ENCODE measurements around the gene EBI3.
A peak's percentile ranks its signal among the peaks of the same experiment; 100 is the strongest.
"Not testable (repeated sequence)": the region's sequence is repeated elsewhere in the genome, so short reads cannot be mapped to it uniquely, and the experiment has no call there.

The EBI3 gene

DNA sequence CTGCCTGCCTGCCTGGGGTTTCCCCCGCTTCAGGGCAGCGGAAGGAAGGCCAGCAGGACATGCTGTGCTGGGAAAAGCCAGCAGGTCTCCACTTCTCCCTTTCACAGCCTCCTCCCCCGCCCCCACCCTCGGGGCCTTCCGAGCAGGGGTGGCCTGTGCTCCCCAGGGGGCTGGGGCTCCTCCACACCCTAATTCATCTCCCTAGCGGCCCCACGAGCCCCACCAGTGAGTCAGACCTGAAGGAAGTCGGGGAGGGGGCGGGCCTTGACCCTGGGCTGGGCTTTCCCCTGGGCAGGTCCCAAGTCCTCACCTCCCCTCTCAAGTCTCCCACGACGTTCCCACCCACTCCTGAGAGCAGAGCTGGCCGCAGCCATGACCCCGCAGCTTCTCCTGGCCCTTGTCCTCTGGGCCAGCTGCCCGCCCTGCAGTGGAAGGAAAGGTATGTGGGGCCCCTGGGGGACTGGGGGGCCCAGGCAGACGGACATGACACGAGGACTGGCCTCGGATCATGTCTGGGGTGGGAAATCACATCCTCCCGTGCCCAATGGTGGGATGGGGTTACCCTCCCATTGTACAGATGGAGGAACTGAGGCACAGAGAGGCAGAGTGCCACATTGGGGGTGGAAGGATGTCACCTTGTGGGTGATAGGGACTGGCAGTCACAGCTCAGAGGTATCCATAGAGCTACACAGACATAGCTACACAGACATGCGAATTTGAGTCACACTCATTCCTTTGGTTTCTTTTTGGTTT, at the start of gene EBI3:
Gene EBI3, plus strand, starts transcription at position 345 of the 753 bp plus-strand sequence. Its CDS starts 28 bp downstream, at position 373.
- DNase-seq: peak; percentile 21

DNA sequence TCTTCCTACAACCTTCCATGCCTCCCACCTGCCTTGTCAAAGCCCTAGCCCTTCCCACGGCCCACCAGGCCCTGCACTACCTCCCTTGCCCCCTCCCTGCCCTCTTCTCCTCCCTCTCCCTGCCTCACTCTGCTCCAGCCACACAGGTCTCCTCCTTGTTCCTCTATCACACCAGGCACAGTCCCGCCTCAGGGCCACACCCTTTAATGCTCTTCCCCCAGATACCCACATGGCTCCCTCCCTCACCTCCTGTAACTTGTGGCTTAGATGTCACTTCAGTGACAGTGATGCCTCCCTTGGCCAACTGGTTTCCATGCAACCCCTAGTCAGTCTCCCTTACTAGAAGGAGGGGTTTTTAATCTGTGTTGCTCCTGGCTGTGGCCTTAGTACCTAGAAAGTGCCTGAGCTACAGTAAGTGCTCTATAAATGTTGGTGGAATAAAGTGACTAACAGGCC, 48.2 kb upstream of the EBI3 start:
- no peak for DNase-seq

DNA sequence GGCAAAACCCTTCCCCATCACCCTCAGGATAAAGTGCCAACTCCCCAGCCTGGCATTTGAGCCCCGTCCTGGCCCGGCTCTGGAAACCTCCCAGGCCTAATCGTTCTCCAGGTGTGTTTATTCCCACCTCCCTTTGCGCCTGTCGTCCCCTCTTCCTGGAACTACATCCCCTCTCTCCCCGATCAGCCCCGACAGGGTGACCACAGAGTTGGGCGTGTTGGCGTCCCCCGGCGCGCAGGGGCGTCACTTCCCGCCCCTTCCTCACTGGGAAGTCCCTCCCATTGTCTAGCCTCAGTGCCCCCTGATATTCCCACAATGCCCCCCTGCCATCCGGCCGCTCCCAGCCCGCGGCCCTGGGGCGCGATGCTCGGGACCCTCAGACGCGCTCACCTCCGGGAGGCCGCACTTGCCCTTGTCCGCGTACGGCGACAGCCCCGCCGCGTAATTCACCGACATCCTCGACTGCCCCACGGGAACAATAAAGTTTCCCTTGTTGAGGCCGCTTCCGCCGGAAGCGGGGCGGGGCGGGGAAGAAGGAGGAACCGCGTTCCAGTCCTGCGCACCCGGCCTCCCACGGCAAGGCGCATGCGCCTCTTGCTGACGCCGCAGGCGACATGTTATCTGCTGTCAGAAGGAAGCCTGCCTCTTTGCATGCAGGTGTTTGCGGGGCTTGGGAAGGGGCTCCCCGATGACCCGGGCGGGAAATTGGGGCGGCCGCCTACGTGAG, 47.1 kb upstream of the EBI3 start, which contains the start of the genes ANKRD24 and SIRT6:
Gene ANKRD24, plus strand, starts transcription at position 606 of the 727 bp plus-strand sequence. CDS start 3,737 bp downstream, outside the sequence.
Gene SIRT6, minus strand, starts transcription at position 480 of the 727 bp plus-strand sequence. Its CDS starts 24 bp downstream, at position 456.
- DNase-seq: peak; percentile 97

DNA sequence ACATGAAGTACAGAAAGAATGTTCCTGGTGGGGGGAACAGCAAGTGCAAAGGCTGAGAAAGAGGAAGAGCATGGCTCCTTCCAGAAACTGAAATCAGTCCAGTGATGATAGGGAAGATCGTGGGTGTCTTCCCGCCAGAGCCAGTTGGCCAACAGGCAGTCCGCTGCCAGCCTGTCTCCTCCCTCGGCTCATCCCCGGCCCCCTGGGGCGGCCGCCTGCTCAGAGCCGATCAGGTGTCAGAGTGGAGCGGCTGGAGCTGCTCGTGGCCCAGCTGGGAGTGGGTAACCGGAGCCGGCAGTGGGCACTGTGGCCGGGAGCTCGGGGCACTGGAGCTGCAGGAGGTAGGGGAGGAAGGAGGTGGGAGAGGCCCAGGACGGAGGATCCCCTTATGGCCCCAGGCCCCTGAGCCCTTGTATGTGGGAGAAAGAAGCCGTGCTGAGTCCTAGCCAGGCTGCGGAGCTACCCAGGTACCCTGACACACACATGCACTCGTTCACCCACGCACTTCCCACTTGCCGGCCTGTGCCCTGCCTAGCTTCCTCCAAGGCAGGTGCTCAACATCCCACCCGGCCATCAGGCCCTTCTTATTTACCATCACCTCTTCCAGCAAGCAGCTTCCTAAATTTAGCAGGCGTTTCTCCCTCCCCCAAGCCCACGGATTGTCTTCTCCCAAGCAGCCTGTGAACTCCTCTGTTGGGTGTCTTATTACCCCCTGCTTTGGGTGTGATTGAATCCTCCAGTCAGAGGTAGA, 45.2 kb upstream of the EBI3 start:
- no peak for DNase-seq

DNA sequence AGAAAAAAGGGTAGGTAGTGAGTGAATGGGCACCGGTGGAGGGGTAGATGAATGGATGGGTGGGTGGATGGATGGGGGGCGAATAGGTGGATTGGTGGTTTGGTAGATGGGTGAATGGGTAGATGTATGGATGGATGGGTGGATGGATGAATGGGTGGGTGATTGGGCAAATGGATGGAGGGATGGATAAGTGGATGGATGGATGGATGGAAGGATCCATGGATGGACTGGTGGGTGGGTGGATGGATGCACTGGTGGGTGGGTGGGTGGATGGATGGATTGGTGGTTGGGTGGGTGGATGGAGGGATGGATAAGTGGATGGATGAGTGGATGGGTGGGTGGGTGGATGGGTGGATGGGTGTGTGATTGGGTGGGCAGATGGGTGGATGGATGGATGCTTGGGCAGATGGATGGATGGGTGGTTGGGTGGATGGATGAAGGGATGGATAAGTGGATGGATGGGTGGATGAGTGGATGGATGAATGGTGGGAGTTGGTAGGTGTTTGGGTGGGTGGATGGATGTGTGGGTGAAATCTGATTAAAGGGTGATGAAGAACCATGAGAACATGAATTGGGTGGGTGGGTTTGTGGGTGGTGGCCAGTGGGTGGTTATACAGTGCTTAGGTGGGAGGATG, 44.5 kb upstream of the EBI3 start:
- DNase-seq: no peak

DNA sequence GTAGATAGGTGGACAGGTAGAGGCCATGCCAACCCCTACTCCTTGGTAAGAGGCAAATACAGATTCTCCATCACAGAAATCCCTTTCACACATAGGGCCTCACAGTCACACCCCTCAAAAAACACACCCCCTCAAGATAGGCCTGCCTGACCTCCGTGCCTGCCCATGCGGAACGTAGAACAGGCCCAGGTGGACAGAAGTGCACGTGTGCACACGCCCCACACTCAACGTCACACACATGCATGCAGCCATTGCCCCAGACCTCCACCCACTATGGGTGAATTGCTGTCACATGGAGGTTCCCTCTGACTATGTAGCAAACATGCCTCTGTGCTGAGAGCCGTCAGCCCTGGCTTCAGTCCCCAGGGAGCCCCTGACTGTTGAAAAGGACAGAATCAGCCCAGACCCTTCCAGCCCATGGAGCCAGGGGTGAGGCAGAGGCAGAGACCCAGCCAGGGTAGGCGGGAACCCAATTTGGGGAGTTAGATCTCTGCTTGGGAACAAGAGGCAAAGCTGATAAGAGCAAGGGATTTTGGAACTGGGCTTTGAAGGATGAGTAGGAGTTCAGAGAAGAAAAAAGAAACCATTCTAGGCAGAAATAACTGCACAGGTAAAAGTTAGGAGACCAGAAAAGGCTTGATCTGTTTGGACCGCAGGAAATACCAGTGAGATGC, 43.8 kb upstream of the EBI3 start:
- no peak for DNase-seq

DNA sequence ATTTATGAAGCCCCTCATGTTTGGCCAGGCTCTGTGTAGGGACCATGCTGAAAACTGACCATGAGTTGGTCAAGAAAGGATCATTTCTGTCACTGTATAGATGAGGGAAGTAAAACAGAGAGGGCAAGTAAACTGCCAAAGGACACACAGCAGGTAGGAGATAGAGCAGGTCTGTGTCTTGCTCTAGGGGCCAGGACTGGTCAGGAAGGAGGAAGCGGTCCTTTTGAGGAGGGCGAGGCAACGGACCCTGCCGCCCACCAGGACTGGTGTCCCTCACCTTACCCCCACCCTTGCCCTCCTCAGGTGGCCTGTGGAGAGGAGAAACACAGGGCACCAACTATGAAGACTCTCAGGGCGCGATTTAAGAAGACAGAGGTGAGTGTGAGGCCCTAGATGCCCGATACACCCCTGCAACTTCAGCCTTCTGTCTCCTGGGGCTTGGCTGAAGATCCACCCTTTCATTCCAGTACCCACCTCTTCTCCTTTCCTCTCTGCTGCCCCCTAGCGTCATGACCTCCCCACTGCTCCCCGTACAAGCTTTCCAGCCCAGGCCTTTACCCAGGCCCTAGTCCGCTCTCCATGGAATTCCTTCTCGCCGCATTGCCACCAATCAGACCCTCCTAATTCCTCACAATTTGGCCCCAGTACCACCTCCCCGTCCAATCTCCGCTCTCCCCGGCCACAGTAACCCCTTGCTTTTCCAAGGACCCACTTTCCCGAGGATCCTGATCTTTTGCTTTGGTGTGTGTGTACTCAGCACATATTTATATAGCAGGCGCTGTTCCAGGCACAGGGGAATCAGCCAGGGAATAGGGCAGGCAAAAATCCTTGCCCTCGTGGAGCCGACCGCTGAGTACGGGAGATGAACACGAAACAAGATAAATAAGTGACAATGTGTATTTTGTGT, 43.0 kb upstream of the EBI3 start:
- DNase-seq: peak; percentile 79

DNA sequence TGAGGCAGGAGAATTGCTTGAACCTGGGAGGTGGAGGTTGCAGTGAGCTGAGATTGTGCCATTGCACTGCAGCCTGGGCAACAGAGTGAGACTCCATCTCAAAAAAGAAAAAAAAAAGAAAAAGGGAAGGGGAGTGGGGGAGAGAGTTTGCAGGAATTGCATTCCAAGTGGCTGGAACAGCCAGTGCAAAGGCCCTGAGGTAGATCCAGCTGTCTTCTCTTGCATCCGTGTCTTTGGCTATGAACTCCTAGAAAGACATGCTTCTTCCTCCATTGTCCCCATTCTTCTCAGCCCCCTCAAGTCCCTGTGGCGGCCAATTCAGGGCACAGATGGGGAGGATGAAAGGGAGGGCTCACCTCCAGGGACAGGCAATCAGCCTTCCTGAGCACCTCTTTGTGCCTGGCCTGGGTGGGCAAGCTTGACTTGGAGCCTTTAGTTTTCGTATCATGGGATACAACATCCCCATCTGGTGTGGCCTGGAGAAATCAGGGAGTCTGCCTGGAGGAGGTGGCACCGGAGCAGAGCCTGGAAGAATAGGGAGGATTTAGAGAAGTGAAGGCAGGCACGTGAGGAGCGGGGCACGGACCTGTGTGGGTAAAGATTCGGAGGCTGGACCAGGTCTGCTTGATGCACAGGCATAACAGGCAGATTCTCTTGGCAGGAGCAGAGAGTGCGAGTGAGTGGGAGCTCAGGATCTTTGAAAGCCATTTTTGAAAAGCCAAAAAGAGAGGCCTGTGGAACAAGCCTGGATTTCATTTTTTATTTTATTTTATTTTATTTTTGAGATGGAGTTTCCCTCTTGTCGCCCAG, 41.8 kb upstream of the EBI3 start:
- no peak for DNase-seq

DNA sequence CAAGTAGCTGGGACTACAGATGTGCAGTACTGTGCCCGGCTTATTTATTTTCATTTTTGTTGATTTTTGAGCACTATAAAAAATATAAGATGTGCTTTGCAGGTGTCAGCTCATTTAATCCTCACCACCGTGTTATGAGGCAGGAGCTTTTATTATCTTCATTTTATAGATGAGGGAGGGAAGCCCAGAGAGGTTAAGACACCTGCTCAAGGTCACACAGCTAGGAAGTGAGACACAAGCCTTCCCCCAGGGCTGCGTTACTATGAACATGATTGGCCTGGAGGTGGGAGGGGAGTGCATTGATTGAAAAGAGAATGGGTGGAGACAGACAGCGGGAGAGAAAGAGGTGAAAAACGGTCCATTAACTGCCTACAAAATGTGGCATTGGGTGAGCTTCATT, 39.7 kb upstream of the EBI3 start:
- no peak for DNase-seq

DNA sequence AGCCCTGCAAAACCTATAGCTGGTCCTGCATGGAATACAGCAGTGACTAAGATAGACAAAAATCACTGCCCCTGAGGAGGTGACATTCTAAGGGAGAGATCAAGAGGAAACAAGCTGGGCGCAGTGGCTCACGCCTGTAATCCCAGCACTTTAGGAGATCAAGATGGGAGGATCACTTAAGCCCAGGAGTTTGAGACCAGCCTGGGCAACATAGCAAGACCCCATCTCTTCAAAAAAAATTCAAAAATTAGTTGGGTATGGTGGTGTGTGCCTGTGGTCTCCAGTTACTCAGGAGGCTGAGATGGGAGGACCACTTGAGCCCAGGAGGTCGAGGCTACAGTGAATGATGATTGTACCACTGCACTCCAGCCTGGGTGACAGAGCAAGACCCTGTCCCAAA, 36.8 kb upstream of the EBI3 start:
- not testable (repeated sequence) for DNase-seq

DNA sequence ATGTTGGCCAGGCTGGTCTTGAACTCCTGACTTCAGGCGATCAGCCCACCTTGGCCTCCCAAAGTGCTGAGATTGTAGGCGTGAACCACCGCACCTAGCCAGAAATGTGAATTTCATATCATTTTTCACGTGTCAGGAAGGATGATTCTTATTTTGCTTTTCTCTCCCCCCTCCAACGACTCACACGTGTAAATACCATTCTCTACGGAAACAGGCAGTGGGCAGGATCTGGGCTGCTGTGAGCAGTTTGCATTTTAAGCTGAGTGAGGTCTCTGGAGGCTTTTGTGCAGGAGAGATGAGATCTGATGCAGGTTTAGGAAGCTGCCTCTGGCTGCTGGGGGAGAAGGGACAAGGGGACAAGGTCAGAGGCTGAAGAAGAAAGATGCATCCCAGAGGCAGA, 35.0 kb upstream of the EBI3 start:
- DNase-seq: no peak

DNA sequence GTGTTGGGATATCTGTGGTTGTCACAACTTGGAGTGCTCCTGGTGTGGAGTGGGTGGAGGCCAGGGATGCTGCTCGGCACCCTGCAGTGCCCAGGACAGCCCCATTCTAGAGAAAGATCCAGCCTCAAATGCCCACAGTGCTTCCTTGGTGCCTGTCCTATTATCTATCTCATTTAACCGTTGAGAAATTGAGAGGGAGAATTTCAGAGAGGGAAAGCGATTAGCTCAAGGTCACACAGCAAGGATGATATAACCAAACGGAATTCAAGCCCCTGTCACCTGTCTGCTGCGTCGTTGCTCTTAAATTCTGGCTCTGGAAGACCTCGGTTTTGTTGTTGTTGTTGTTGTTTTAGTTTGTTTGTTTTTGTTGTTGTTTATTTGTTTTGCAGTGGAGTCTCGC, 33.3 kb upstream of the EBI3 start:
- DNase-seq: no peak

DNA sequence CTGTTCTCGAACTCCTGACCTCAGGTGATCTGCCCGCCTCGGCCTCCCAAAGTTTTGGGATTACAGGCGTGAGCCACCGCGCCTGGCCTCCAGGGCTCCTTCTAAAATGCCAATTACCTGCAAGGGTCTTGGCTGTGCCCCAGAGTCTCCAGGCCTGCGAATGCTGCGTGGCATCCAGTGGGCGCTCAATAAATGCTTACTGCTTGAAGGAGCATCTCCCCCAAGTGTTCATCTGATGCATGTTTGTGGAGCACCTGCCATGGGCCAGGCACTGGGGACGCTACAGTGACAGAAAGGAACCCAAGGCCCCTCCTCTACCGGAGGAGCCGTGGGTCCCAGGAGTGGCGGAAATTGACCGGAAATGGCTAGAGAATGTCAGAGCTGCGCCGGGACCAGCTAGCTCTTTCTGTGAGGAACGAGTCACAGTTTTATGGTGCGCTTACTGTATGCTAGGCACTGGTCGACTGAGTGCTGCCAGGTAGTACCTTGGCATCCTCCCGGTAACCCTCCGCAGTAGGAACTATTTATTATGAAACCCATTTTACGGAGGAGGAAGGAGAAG, 32.7 kb upstream of the EBI3 start:
- DNase-seq: no peak

DNA sequence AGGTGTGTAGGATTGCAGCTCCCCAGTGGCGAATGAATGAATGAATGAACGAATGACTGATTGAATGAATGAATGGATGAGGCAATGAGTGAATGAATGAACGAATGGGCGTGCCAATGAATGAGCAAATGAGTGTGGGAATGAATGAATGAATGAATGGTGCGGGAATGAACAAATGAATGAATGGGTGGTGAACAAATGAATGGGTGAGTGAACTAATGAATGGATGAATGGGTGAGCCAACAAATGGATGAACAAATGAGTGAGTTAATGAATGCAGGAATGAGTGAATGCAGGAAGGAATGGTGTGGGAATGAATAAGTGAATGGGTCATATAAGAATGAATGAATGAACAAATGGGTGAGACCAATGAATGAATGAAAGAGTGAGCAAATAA, 32.1 kb upstream of the EBI3 start:
- DNase-seq: no peak

DNA sequence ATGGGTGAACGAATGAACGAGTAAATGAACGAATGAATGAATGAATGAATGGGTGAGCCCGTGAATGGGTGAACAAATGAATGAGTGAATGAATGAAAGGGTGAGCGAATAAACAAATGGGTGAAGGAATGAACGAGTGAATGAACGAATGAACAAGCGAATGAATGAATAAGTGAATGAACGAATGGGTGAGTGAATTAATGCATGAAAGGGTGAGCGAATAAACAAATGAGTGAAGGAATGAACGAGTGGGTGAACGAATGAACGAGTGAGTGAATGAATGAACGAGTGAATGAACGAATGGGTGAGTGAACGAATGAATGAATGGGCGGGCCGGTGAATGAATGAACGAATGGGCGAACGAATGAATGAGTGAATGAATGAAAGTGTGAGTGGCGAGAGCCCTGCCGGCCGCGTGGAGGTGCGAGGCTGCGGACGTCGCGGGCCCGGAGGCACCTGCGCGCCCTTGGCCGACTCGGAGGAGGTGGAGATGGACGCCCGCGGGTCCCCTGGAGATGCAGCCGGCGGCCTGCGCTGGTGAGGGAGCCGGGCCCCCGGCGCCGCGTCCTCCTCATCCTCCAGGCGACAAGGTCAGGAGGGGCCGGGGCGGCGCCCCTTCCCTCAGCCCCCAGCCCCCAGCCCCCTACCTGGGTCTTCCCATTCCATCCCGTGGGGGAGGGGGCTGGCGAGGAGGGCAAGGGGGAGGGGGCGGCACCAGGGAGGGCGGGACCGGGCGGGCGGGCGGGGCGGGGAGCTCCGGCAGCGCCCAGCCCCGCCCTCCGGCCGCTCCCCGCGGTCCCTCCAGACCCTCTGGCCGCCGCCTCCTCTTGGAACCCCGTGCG, 31.5 kb upstream of the EBI3 start:
- no peak for DNase-seq

DNA sequence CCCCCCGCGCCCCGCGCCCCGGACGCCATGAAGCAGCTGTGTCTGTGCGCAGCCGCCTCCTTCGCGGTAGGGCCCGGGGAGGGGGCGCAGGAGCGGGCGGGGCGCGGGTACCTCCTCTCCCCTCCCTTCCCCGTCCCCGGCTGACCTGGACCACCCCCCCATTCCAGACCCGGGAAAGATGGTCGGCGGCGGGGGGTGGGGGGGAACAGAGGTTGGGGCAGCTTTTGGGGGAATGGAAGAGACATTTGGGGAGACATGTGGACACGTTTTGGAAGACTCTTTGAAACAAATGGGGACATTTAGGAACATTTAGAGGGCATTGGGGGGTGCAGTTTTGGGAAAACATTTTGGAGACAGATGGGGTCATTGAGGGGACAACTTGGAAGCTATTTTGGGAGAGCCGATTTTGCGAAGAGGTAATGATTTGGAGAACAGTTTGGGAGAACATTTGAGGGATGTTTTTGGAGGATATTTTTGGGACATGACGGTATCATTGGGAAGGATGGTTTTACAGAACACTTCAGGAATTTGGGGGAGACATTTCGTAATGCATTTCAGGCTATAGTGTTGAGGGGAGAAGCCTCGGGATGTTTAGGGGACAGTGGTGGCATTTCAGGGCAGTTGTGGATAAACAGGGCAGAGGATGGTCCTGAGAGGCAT, 30.7 kb upstream of the EBI3 start:
- DNase-seq: no peak

DNA sequence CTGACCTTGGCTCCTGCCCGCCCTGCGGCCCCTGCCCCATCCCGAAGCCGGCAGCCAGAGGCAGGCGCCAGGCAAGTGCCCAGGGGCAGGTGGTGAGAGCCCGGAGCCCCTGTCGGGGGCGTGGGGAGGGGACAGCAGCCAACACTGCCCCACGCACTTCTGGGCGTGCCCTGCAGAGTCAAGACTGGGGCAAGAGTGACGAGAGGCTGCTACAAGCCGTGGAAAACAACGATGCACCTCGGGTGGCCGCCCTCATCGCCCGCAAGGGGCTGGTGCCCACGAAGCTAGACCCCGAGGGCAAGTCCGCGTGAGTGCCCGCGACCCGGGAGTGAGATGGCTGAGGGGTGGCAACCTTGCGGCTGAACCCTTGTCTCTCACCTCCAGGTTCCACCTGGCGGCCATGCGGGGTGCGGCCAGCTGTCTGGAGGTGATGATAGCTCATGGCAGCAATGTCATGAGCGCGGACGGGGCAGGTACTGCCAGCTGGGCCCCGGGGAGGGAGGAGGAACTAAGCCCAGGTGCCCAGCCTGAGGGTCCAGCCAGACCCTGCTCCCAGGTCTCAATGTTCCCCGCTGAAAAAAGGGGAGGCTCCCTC, 29.5 kb upstream of the EBI3 start:
- no peak for DNase-seq

Measured in CD4-positive, alpha-beta T cell treated with Interleukin-10 for 1 hour (primary cell).